Osteoblast (primary cell): Measurements from ENCODE around the gene PTPN7. TPM values are rescaled to one million over a fixed set of nuclear protein-coding genes. Genes with fewer than 3 reads are reported as not detected.

ENCODE experiments used
- DNase-seq: peaks from one replicate; pipeline ENCODE4 v3.0.0; 2011; ENCODE audit warnings: low spot score, mixed read lengths; ENCODE audit not compliant: insufficient read length; ENCODE audit errors: missing footprints
- H2AFZ ChIP-seq: 2 replicates; pipeline ENCODE4 v1.6.0; 2011; ENCODE audit warnings: mild to moderate bottlenecking, low read length
- H3K27ac ChIP-seq: 2 replicates; pipeline ENCODE4 v1.5.1; 2011; ENCODE audit warnings: mild to moderate bottlenecking, low read depth, low read length, moderate library complexity
- H3K27me3 ChIP-seq: 2 replicates; pipeline ENCODE4 v1.6.0; 2012; ENCODE audit warnings: mild to moderate bottlenecking, control low read depth, inconsistent platforms, low read length, moderate library complexity; ENCODE audit not compliant: insufficient read depth
- H3K36me3 ChIP-seq: 2 replicates; pipeline ENCODE4 v1.5.1; 2011; ENCODE audit warnings: mild to moderate bottlenecking, low read length, control low read depth, moderate library complexity; ENCODE audit not compliant: insufficient read depth
- H3K4me1 ChIP-seq: 2 replicates; pipeline ENCODE4 v1.5.1; 2011; ENCODE audit warnings: mild to moderate bottlenecking, low read length, control low read depth, moderate library complexity; ENCODE audit not compliant: insufficient read depth
- H3K4me2 ChIP-seq: 2 replicates; pipeline ENCODE4 v1.6.0; 2011; ENCODE audit warnings: mild to moderate bottlenecking, low read length; ENCODE audit not compliant: insufficient read depth
- H3K4me3 ChIP-seq: fragments of 200-600 bp; sonication (generic); 3 replicates; pipeline ENCODE4 v1.5.1; 2012; ENCODE audit warnings: mild to moderate bottlenecking, low read length, inconsistent platforms; ENCODE audit not compliant: insufficient read depth
- H3K79me2 ChIP-seq: 2 replicates; pipeline ENCODE4 v1.6.0; 2012; ENCODE audit warnings: mild to moderate bottlenecking, low read length, control low read depth, inconsistent platforms; ENCODE audit not compliant: insufficient read depth
- H3K9me3 ChIP-seq: 2 replicates; pipeline ENCODE4 v1.5.1; 2011; ENCODE audit warnings: low read depth, low read length, control low read depth
- H4K20me1 ChIP-seq: 2 replicates; pipeline ENCODE4 v1.6.0; 2012; ENCODE audit warnings: mild to moderate bottlenecking, low read length, control low read depth; ENCODE audit not compliant: insufficient read depth
- total RNA-seq: library from RNA; depleted of rRNA; stranded (reverse); fragments of >200 nt; gene quantifications from 2 replicates; pipeline ENCODE4 v1.2.3, GENCODE V29; 2012
- TF ChIP-seq, protein P1 (sequence below): IDR thresholded peaks from 2 replicates; pipeline ENCODE4 v1.5.1; 2011; ENCODE audit warnings: mild to moderate bottlenecking, low read depth, low read length, moderate library complexity; ENCODE audit errors: extremely low read depth

Gene PTPN7
- total RNA-seq, 1 donor = not detected

DNA sequence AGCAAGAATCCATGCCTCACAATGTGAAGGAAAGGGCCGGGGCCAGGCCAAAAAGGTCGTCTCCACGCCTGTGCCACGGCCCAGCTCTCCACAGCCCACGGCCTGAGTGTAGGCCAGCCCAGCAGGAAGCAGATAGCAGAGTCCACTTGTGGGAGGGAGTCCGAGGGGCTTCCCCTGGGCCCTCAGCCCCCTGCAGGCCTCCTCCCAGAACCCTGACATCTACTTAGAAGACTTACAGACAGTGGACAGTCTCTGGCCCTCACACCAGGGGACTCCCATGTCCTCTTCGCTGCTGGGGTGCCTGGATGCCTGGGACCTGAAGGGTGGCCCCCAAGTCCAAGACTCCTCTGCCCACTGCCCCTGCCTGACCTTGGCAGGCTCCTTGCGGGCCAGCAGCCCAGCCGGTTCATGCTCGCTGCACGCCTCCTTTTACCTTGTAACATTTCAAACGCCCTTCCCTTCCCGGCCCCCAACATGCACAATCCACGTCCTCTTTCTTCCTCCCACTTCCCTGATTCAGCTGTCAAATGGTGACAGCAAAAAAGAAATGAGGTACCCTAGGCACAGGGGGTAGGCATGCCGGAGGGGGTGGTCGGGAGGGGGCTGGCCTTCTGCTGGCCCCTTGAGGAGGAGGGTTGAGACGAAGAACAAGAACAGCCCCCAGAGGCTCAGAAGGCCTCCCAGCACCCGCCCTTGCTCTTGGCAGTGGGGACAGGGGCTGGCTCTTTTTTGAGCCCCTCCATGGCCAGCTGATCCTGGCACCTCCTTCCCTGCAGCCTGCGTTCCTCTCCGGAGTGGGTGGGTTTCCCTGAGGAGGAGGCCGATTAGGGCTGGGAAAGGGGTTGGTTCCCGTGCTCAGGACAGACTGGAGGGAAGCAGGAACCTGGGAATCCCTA lies 997 bp upstream of the PTPN7 start:
- no peaks in the 10 kb centered on the region for H3K4me1 ChIP-seq
- no peaks in the 10 kb centered on the region for H3K79me2 ChIP-seq
- H3K4me2 ChIP-seq = no peak overlapping the region
- H3K4me3 ChIP-seq = no peak overlapping the region
- H4K20me1 ChIP-seq = no peaks in the 10 kb centered on the region
- no peaks in the 10 kb centered on the region for H3K9me3 ChIP-seq
- peak; percentile 83 for DNase-seq
- peaks cover 2% of the 10 kb centered on the region for H3K27me3 ChIP-seq
- H3K36me3 ChIP-seq = no peaks in the 10 kb centered on the region
- no peak overlapping the region for H2AFZ ChIP-seq
- H3K27ac ChIP-seq = no peak overlapping the region
- TF ChIP-seq, protein P1, sequence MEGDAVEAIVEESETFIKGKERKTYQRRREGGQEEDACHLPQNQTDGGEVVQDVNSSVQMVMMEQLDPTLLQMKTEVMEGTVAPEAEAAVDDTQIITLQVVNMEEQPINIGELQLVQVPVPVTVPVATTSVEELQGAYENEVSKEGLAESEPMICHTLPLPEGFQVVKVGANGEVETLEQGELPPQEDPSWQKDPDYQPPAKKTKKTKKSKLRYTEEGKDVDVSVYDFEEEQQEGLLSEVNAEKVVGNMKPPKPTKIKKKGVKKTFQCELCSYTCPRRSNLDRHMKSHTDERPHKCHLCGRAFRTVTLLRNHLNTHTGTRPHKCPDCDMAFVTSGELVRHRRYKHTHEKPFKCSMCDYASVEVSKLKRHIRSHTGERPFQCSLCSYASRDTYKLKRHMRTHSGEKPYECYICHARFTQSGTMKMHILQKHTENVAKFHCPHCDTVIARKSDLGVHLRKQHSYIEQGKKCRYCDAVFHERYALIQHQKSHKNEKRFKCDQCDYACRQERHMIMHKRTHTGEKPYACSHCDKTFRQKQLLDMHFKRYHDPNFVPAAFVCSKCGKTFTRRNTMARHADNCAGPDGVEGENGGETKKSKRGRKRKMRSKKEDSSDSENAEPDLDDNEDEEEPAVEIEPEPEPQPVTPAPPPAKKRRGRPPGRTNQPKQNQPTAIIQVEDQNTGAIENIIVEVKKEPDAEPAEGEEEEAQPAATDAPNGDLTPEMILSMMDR = no peak

DNA sequence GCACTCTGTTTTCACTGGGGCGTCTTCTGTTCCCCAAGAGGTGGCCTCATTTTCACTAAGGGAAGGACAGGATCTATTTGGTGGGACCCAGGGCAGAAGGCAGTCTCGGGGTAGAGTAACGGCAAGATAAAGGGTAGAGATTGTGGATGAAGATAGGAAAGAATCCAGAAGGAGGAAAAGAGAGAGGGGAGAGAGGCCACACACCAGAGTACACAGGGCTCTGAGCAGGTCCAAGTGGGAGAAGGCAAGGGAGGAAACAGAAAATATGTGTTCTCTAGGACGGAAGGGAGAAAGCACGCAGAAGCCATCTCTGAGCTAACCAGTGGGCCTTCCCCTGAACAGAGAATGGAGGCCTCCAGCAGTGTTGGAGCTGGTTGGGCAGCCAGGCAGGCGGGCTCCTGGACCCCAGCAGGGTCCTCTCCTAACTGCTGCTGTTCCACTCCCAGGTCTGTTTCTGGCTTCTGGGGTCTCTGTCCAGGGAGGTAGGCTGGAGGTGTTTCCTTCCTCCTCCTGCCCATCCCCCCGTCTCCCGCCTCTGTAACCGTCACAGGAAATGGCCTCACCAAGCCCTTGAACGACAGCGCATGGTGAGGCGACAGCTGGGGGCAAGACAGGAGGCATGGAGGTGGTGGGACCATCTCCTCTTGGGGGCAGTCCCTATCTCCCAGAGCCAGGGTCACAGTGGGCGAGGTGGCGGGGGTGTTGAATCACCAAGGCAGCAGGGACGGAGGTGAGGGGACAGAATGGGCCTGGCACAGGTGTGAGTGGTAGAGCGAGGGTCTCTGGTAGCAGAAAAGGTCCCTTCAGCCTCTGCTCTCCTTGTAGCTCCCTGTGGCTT lies 649 bp downstream of the PTPN7 start:
- TF ChIP-seq, protein P1 = no peak
- no peak overlapping the region for H3K4me2 ChIP-seq
- DNase-seq = no peak
- H3K27me3 ChIP-seq = no peaks in the 10 kb centered on the region
- H3K36me3 ChIP-seq = no peaks in the 10 kb centered on the region
- H2AFZ ChIP-seq = no peak overlapping the region
- H3K9me3 ChIP-seq = no peaks in the 10 kb centered on the region
- H3K4me1 ChIP-seq = peaks cover 7% of the 10 kb centered on the region
- no peak overlapping the region for H3K27ac ChIP-seq
- H4K20me1 ChIP-seq = no peaks in the 10 kb centered on the region
- H3K4me3 ChIP-seq = no peak overlapping the region
- H3K79me2 ChIP-seq = no peaks in the 10 kb centered on the region

DNA sequence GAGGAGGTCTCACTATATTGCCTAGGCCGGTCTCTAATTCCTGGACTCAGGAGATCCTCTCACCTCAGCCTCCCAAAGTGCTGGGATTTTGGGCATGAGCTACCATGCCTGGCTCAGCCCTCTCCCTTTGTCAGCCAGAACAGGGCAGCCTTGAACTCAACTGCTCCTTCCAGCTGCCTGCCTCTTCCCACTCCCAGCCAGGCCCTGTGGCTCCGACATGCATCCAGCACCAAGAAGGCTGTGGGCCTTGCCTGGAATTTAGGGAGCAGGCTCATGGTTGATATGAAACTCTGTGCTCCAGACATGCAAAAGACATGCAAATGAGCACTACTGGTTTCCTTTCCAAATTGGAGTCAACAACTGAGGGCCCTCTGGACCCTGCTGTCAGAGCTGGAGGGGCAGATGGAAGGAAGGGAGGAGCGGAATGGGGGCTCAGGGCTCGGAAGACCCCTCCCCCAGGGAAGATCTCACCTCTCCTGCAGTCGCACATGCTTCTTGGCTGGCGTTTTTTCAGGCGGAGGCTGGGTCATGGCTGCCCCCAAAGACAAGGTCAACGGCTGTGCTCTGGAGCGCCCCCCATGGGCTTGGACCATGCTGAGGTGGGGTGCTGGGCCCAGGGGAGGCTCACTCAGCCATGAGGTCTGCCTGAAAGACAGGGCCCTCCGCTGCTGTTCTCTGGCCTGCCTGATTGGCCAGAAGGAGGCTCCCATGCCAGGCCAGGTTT lies 1.4 kb downstream of the PTPN7 start:
- no peak for DNase-seq
- no peaks in the 10 kb centered on the region for H3K79me2 ChIP-seq
- H3K27me3 ChIP-seq = no peaks in the 10 kb centered on the region
- no peaks in the 10 kb centered on the region for H3K9me3 ChIP-seq
- TF ChIP-seq, protein P1 = no peak
- no peaks in the 10 kb centered on the region for H3K36me3 ChIP-seq
- no peak overlapping the region for H3K27ac ChIP-seq
- H3K4me2 ChIP-seq = no peak overlapping the region
- no peak overlapping the region for H2AFZ ChIP-seq
- H3K4me3 ChIP-seq = no peak overlapping the region
- H4K20me1 ChIP-seq = no peaks in the 10 kb centered on the region
- H3K4me1 ChIP-seq = peaks cover 10% of the 10 kb centered on the region
